HEK293 (cell line): ENCODE results near the gene EED.
"Not testable (repeated sequence)": the region's sequence is repeated elsewhere in the genome, so short reads cannot be mapped to it uniquely, and the experiment has no call there.

Experiments used
- YY2 ChIP-seq: fragments of 450-650 bp; formaldehyde crosslinking; IDR thresholded peaks from 2 replicates; pipeline ENCODE4 v1.5.1; 2016; ENCODE audit warnings: missing biosample characterization, missing genetic modification characterization
- ZNF423 ChIP-seq: fragments of 450-650 bp; formaldehyde crosslinking; IDR thresholded peaks from 2 replicates; pipeline ENCODE4 v1.5.1; 2016; ENCODE audit warnings: missing biosample characterization, missing genetic modification characterization
- ZNF585B ChIP-seq: fragments of 450-650 bp; formaldehyde crosslinking; IDR thresholded peaks from 2 replicates; pipeline ENCODE4 v1.5.1; 2016; ENCODE audit warnings: missing biosample characterization, missing genetic modification characterization
- ZNF624 ChIP-seq: fragments of 450-650 bp; formaldehyde crosslinking; IDR thresholded peaks from 2 replicates; pipeline ENCODE4 v1.5.1; 2017; ENCODE audit warnings: missing biosample characterization, missing genetic modification characterization
- ZNF701 ChIP-seq: fragments of 450-650 bp; formaldehyde crosslinking; IDR thresholded peaks from 2 replicates; pipeline ENCODE4 v1.5.1; 2016; ENCODE audit warnings: missing biosample characterization, missing genetic modification characterization
- TF ChIP-seq, protein P1 (sequence below): fragments of 450-650 bp; formaldehyde crosslinking; IDR thresholded peaks from 2 replicates; pipeline ENCODE4 v1.5.1; 2016; ENCODE audit warnings: missing biosample characterization, missing genetic modification characterization
- TF ChIP-seq, protein P2 (sequence below): fragments of 450-650 bp; formaldehyde crosslinking; IDR thresholded peaks from 2 replicates; pipeline ENCODE4 v1.5.1; 2017; ENCODE audit warnings: missing biosample characterization, missing genetic modification characterization

DNA sequence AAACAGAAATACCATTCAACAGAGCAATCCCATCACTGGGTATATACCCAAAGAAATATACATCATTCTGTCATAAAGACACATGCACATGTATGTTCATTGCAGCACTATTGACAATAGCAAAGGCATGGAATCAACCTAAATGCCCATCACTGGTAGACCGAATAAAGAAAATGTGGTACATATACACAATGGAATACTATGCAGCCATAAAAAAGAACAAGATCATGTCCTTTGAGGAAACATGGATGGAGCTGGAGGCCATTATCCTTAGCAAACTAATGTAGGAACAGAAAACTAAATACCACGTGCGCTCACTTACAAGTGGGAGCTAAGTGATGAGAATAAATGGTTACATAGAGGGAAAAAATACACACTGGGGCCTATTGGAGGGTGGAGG, 19.2 kb upstream of the EED start:
- TF ChIP-seq, protein P1, sequence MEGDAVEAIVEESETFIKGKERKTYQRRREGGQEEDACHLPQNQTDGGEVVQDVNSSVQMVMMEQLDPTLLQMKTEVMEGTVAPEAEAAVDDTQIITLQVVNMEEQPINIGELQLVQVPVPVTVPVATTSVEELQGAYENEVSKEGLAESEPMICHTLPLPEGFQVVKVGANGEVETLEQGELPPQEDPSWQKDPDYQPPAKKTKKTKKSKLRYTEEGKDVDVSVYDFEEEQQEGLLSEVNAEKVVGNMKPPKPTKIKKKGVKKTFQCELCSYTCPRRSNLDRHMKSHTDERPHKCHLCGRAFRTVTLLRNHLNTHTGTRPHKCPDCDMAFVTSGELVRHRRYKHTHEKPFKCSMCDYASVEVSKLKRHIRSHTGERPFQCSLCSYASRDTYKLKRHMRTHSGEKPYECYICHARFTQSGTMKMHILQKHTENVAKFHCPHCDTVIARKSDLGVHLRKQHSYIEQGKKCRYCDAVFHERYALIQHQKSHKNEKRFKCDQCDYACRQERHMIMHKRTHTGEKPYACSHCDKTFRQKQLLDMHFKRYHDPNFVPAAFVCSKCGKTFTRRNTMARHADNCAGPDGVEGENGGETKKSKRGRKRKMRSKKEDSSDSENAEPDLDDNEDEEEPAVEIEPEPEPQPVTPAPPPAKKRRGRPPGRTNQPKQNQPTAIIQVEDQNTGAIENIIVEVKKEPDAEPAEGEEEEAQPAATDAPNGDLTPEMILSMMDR (tag by site-specific recombination) = not testable (repeated sequence)
- not testable (repeated sequence) for TF ChIP-seq ZNF701, ZNF624, ZNF585B, YY2, ZNF423 (tag by site-specific recombination)
- TF ChIP-seq, protein P2, sequence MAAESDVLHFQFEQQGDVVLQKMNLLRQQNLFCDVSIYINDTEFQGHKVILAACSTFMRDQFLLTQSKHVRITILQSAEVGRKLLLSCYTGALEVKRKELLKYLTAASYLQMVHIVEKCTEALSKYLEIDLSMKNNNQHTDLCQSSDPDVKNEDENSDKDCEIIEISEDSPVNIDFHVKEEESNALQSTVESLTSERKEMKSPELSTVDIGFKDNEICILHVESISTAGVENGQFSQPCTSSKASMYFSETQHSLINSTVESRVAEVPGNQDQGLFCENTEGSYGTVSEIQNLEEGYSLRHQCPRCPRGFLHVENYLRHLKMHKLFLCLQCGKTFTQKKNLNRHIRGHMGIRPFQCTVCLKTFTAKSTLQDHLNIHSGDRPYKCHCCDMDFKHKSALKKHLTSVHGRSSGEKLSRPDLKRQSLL (tag by site-specific recombination) = not testable (repeated sequence)
